ENCODE measurements around the gene NDUFB7.

NDUFB7 gene

GRCh38 chr19:14530506-14530905 lies 41.4 kb downstream of the NDUFB7 start:
- peaks cover 17% of the 10 kb centered on the region for H3K36me3 Mint-ChIP-seq
- no peaks in the 10 kb centered on the region for H3K9me3 Mint-ChIP-seq
- no peaks in the 10 kb centered on the region for H3K27me3 Mint-ChIP-seq
- CTCF ChIA-PET, result no interaction called here
- H3K4me1 Mint-ChIP-seq, result peaks cover 43% of the 10 kb centered on the region
- H3K4me3 Mint-ChIP-seq, result peak overlapping the region; percentile 96
- peak overlapping the region; percentile 10 for H3K27ac Mint-ChIP-seq
- no peak for DNase-seq

- Mint-ChIP-seq H3K9me3 (no peaks in the 10 kb centered on the region), H3K4me3 (peak overlapping the region; percentile 96), H3K27me3 (no peaks in the 10 kb centered on the region), H3K36me3 (peaks cover 17% of the 10 kb centered on the region), H3K4me1 (peaks cover 46% of the 10 kb centered on the region), H3K27ac (peak overlapping the region; percentile 97)
- no peak for DNase-seq
- CTCF ChIA-PET, result no interaction called here
Measured at GRCh38 chr19:14530005-14530348, 41.9 kb downstream of the NDUFB7 start.

- peak within 1 kb of the TSS; percentile 96 for H3K4me3 Mint-ChIP-seq
- peak; percentile 100 for DNase-seq
- H3K27ac Mint-ChIP-seq, result peak within 1 kb of the TSS; percentile 97
- peaks cover 15% of the 10 kb centered on the region for H3K36me3 Mint-ChIP-seq
- CTCF ChIA-PET, result no interaction called here
- no peaks in the 10 kb centered on the region for H3K9me3 Mint-ChIP-seq
- H3K27me3 Mint-ChIP-seq, result no peaks in the 10 kb centered on the region
- peaks cover 46% of the 10 kb centered on the region for H3K4me1 Mint-ChIP-seq
Measured at GRCh38 chr19:14529254-14530004, 42.4 kb downstream of the NDUFB7 start, which contains the start of gene TECR. TSS of gene TECR (plus strand) at chr19:14529594. CDS start at chr19:14529697, 103 bp downstream.

GRCh38 chr19:14528419-14529253 lies 43.2 kb downstream of the NDUFB7 start:
- CTCF ChIA-PET, result no interaction called here

GRCh38 chr19:14526423-14526822 lies 45.4 kb downstream of the NDUFB7 start:
- H3K27me3 Mint-ChIP-seq, result no peaks in the 10 kb centered on the region
- CTCF ChIA-PET, result interaction anchor here (1.0 to 1.6 kb wide), 3 partner anchors 30 to 390 kb away, joined by 3 to 5 read pairs (median 4); no protein-coding TSS in a partner anchor
- peaks cover 59% of the 10 kb centered on the region for H3K4me1 Mint-ChIP-seq
- H3K36me3 Mint-ChIP-seq, result peaks cover 4% of the 10 kb centered on the region
- H3K4me3 Mint-ChIP-seq, result no peak overlapping the region
- no peaks in the 10 kb centered on the region for H3K9me3 Mint-ChIP-seq
- DNase-seq, result no peak
- H3K27ac Mint-ChIP-seq, result no peak overlapping the region

More at GRCh38 chr19:14528419-14529253, 43.2 kb downstream of the NDUFB7 start:
- Mint-ChIP-seq H3K4me3 (peak overlapping the region; percentile 96), H3K9me3 (no peaks in the 10 kb centered on the region), H3K27me3 (no peaks in the 10 kb centered on the region), H3K27ac (peak overlapping the region; percentile 97), H3K4me1 (peaks cover 52% of the 10 kb centered on the region), H3K36me3 (peaks cover 15% of the 10 kb centered on the region)
- no peak for DNase-seq

GRCh38 chr19:14525729-14526128 lies 46.1 kb downstream of the NDUFB7 start:
- no peaks in the 10 kb centered on the region for H3K27me3 Mint-ChIP-seq
- H3K9me3 Mint-ChIP-seq, result no peaks in the 10 kb centered on the region
- H3K36me3 Mint-ChIP-seq, result peaks cover 3% of the 10 kb centered on the region
- H3K4me1 Mint-ChIP-seq, result peaks cover 55% of the 10 kb centered on the region
- H3K4me3 Mint-ChIP-seq, result no peak overlapping the region
- no peak overlapping the region for H3K27ac Mint-ChIP-seq
- CTCF ChIA-PET, result interaction anchor here (1.0 to 1.6 kb wide), 4 partner anchors 22 to 389 kb away, joined by 3 to 5 read pairs (median 4); no protein-coding TSS in a partner anchor
- no peak for DNase-seq

- CTCF ChIA-PET, result interaction anchor here (1.4 kb wide), 2 partner anchors 14 to 16 kb away, joined by 4 to 10 read pairs; no protein-coding TSS in a partner anchor
- H3K9me3 Mint-ChIP-seq, result no peaks in the 10 kb centered on the region
- H3K27ac Mint-ChIP-seq, result peak overlapping the region; percentile 97
- no peak for DNase-seq
- H3K27me3 Mint-ChIP-seq, result no peaks in the 10 kb centered on the region
- H3K36me3 Mint-ChIP-seq, result peaks cover 22% of the 10 kb centered on the region
- peaks cover 69% of the 10 kb centered on the region for H3K4me1 Mint-ChIP-seq
- no peak overlapping the region for H3K4me3 Mint-ChIP-seq
Measured at GRCh38 chr19:14520543-14520942, 51.3 kb downstream of the NDUFB7 start.

- no peaks in the 10 kb centered on the region for H3K27me3 Mint-ChIP-seq
- H3K36me3 Mint-ChIP-seq, result peaks cover 28% of the 10 kb centered on the region
- H3K4me3 Mint-ChIP-seq, result peak overlapping the region; percentile 45
- peak overlapping the region; percentile 97 for H3K27ac Mint-ChIP-seq
- H3K4me1 Mint-ChIP-seq, result peaks cover 72% of the 10 kb centered on the region
- CTCF ChIA-PET, result interaction anchor here (1.4 kb wide), 2 partner anchors 14 to 16 kb away, joined by 4 to 10 read pairs; no protein-coding TSS in a partner anchor
- H3K9me3 Mint-ChIP-seq, result no peaks in the 10 kb centered on the region
- no peak for DNase-seq
Measured at GRCh38 chr19:14519860-14520407, 51.9 kb downstream of the NDUFB7 start.

- Mint-ChIP-seq H3K9me3 (no peaks in the 10 kb centered on the region), H3K4me3 (peak overlapping the region; percentile 93), H3K36me3 (peaks cover 34% of the 10 kb centered on the region), H3K27me3 (no peaks in the 10 kb centered on the region), H3K4me1 (peaks cover 77% of the 10 kb centered on the region), H3K27ac (peak overlapping the region; percentile 97)
- CTCF ChIA-PET, result interaction anchor here (1.4 kb wide), 2 partner anchors 13 to 15 kb away, joined by 4 to 10 read pairs; no protein-coding TSS in a partner anchor
- DNase-seq, result no peak
Measured at GRCh38 chr19:14519245-14519859, 52.5 kb downstream of the NDUFB7 start.

GRCh38 chr19:14517840-14518505 lies 53.9 kb downstream of the NDUFB7 start, which contains the start of gene DNAJB1:
TSS of gene DNAJB1 (minus strand) at chr19:14518397. CDS start at chr19:14518349, 48 bp downstream.
- CTCF ChIA-PET, result interaction anchor here (0.9 to 5.6 kb wide), 3 partner anchors 13 to 37 kb away, joined by 3 to 39 read pairs (median 4); no protein-coding TSS in a partner anchor
- DNase-seq, result peak; percentile 75
- H3K4me3 Mint-ChIP-seq, result peak within 1 kb of the TSS; percentile 93

GRCh38 chr19:14517446-14517839 lies 54.4 kb downstream of the NDUFB7 start:
- Mint-ChIP-seq H3K4me1 (peaks cover 64% of the 10 kb centered on the region), H3K9me3 (no peaks in the 10 kb centered on the region), H3K27ac (peak overlapping the region; percentile 82), H3K4me3 (peak overlapping the region; percentile 93), H3K36me3 (peaks cover 42% of the 10 kb centered on the region), H3K27me3 (no peaks in the 10 kb centered on the region)
- CTCF ChIA-PET, result interaction anchor here (1.5 to 5.6 kb wide), 2 partner anchors 12 to 36 kb away, joined by 4 to 39 read pairs; no protein-coding TSS in a partner anchor
- DNase-seq, result no peak

More at GRCh38 chr19:14517840-14518505, 53.9 kb downstream of the NDUFB7 start, which contains the start of gene DNAJB1:
- peaks cover 69% of the 10 kb centered on the region for H3K4me1 Mint-ChIP-seq
- H3K36me3 Mint-ChIP-seq, result peaks cover 42% of the 10 kb centered on the region
- no peaks in the 10 kb centered on the region for H3K27me3 Mint-ChIP-seq
- H3K27ac Mint-ChIP-seq, result peak within 1 kb of the TSS; percentile 97
- H3K9me3 Mint-ChIP-seq, result no peaks in the 10 kb centered on the region

- no peaks in the 10 kb centered on the region for H3K9me3 Mint-ChIP-seq
- no peaks in the 10 kb centered on the region for H3K27me3 Mint-ChIP-seq
- peaks cover 42% of the 10 kb centered on the region for H3K36me3 Mint-ChIP-seq
- peak overlapping the region; percentile 93 for H3K4me3 Mint-ChIP-seq
- peak; percentile 49 for DNase-seq
- peak overlapping the region; percentile 82 for H3K27ac Mint-ChIP-seq
- H3K4me1 Mint-ChIP-seq, result peaks cover 61% of the 10 kb centered on the region
- CTCF ChIA-PET, result interaction anchor here (1.1 to 5.6 kb wide), 3 partner anchors 12 to 36 kb away, joined by 3 to 39 read pairs (median 4); no protein-coding TSS in a partner anchor
Measured at GRCh38 chr19:14516746-14517438, 55.0 kb downstream of the NDUFB7 start.
